NCI-H1048 (cell line): ENCODE results near the gene FOXD3.

ENCODE experiments used
- DNase-seq: peaks from one replicate; lab custom pipeline; 2025; lab: John Stamatoyannopoulos, UW

FOXD3 gene

DNA sequence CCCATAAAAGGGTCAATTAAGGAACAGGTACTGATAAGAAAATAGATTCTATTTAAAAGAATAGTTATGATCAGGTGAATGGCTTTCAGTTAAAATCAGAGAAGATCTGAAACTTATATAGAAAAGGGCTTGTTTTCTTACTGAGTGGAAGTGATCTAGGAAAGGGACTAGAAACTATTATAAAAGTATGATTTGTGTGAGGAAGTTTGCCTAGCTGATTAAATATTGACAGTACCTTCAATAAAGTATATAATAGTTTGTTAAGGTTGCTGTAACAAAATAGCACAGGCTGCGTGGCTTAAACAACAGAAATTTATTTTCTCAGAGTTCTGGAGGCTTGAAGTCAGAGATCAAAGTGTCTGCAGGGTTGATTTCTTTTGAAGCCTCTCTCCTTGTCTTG, 39.7 kb downstream of the FOXD3 start:
- DNase-seq, result no peak

DNA sequence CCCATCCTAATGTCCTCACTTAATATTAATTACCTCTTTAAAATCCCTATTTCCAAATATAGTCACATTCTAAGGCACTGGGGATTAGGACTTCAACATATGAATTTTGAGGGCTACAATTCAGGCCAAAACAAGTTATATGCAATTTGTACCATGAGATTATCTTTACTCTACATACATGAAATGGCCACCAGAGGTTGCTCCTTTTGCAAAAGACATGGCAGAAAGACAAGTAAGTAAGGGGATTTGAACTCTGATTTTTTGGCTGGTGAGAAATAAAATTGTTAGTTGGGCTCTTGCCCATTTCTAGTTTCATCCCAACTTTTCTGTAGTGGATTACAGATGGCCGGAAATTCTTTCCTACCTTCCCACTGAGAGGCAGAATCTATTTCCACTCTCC, 40.2 kb downstream of the FOXD3 start:
- DNase-seq, result no peak

DNA sequence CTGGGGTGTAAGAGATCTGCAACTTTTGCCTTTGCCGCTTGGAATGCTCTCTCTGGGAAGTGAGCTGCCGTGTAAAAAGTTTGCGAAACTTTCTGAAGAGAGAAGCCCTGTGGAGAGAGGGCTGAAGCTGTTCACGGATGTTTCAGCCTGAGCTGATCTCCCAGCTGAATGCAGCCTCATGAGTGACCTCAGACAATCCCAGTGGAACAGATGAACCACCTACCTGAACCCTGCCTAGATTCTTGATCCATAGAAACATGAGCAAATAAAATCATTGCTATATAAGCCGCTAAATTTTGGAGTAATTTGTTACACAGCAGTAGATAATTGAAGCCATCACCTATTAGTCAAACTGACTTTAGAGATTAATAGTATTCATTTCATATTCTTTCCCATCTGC, 40.6 kb downstream of the FOXD3 start:
- DNase-seq, result no peak

DNA sequence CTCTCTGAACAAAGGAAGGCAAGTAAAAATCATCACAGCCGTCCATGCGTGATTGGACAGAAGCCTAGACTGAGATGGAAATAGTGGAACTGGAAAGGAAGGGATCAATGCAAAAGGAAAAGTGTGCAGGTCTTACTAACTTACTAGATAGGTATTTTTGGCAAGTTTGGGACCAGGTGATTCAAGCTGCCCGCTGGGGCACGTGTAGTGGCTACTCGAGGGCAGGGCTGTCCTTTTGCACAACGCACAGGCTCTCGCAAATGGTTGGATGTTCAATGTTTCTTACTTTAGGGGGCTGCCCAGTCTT, 44.5 kb downstream of the FOXD3 start:
- no peak for DNase-seq

DNA sequence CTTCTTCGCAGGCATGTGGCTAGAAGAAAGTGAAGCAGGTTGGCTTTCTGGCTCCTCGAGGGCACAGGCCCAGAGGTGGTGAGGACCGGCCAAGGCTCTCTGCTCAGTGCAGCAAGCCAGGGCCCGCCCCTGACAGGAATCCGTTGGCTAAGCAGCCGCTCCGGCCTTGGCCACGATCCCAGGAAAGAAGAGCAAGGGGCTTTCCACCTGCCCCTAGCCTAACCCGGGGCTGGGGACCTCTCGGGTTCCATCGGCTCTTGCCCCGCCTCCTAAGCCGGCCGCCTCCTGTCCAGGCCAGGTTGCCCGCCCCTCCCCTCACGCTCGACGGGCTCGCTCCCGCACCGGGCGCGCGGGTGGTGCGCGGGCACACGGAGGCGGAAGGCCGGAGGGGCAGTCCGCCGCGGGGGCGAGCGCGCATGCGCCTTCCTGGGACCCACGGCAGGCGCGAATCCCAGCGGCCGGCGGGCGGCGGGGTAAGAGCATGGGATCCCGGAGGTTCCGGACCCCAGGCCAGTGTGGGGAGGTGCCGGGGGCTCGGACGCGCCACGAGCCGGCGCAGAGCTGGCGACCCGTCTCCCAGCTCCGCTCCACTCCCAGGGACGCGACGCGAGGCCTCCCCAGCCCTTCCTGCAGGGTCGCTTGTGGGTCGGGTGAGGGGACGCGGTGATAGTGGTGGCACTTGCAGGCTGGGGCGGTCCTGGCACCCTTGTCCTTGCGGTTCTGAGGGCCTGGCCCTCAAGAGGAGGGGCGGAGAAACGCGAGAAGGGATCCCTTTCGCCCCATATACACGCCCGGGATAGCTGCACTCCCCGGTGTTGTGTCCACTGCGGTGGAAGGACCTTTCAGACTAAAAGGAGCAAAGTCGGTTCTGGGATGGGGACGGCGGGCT, 45.1 kb downstream of the FOXD3 start, which contains the start of gene ALG6:
TSS of gene ALG6 (plus strand) at position 413 of the 889 bp plus-strand sequence. CDS start 3,351 bp downstream, outside the sequence.
- peak; percentile 88 for DNase-seq

DNA sequence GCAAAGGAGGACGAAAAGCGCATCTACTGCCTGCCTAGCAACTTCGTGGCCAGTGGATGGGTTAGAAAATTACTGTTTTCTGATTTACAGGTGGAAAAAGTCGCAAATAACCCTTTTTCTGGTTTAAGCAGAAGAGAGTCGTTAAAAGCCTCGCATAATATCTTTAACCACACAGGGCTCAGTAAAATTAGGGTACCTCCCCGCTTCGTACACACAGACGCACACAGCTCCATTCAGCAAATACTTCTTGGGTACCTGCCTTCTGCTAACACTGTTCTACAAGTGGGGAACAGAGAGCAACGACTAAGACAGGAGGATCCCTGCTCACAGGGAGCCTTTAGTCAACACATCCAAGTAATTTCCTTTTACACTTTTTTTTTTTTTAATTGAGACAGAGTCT, 45.8 kb downstream of the FOXD3 start:
- DNase-seq, result no peak
